DOHH2 (cell line): ENCODE data around the gene SLC28A1.

ENCODE experiments used
- H3F3A ChIP-seq: fragments of 200-600 bp; sonication (generic), shearing (Covaris generic); 2 replicates; pipeline ENCODE4 v1.6.0; 2016; ENCODE audit warnings: antibody characterized with exemption, mild to moderate bottlenecking; ENCODE audit not compliant: control insufficient read depth, insufficient read depth
- H3K27ac ChIP-seq: fragments of 200-600 bp; sonication (generic); 2 replicates; pipeline ENCODE4 v1.5.1; 2014; ENCODE audit warnings: low read depth, mild to moderate bottlenecking, low read length, moderate library complexity
- H3K27me3 ChIP-seq: fragments of 200-600 bp; sonication (generic); 2 replicates; pipeline ENCODE4 v1.6.1; 2014; ENCODE audit warnings: mild to moderate bottlenecking, low read length, mixed read lengths; ENCODE audit not compliant: control insufficient read depth
- H3K36me3 ChIP-seq: fragments of 200-600 bp; sonication (generic); 2 replicates; pipeline ENCODE4 v1.6.1; 2014; ENCODE audit warnings: mild to moderate bottlenecking, low read length, moderate library complexity, mixed read lengths; ENCODE audit not compliant: control insufficient read depth
- H3K4me1 ChIP-seq: fragments of 200-600 bp; sonication (generic); 2 replicates; pipeline ENCODE4 v1.6.1; 2014; ENCODE audit warnings: mild to moderate bottlenecking, low read length, mixed read lengths; ENCODE audit not compliant: control insufficient read depth
- H3K4me2 ChIP-seq: fragments of 200-600 bp; sonication (generic); 2 replicates; pipeline ENCODE4 v1.6.0; 2014; ENCODE audit warnings: mild to moderate bottlenecking, low read length, moderate library complexity
- H3K4me3 ChIP-seq: fragments of 200-600 bp; sonication (generic); 2 replicates; pipeline ENCODE4 v1.5.1; 2014; ENCODE audit warnings: mild to moderate bottlenecking, low read length, mixed read lengths
- H3K79me2 ChIP-seq: fragments of 200-600 bp; sonication (generic); 2 replicates; pipeline ENCODE4 v1.6.1; 2014; ENCODE audit warnings: mild to moderate bottlenecking, low read length, mixed read lengths; ENCODE audit not compliant: control insufficient read depth
- H3K9me2 ChIP-seq: fragments of 200-600 bp; sonication (generic); replicated peaks from 2 replicates; pipeline ENCODE4 v1.6.1; 2014; ENCODE audit warnings: mild to moderate bottlenecking, low read length, mixed read lengths; ENCODE audit not compliant: control insufficient read depth
- H3K9me3 ChIP-seq: fragments of 200-600 bp; sonication (generic); 2 replicates; pipeline ENCODE4 v1.6.1; 2014; ENCODE audit warnings: antibody characterized with exemption, low read length, mixed read lengths; ENCODE audit not compliant: control insufficient read depth, insufficient read depth
- H4K20me1 ChIP-seq: fragments of 200-600 bp; sonication (generic); 2 replicates; pipeline ENCODE4 v1.6.0; 2014; ENCODE audit warnings: low read depth, mild to moderate bottlenecking, antibody characterized with exemption, low read length, moderate library complexity; ENCODE audit not compliant: control insufficient read depth, insufficient read depth
- EZH2phosphoT487 ChIP-seq: fragments of 200-600 bp; sonication (generic); IDR thresholded peaks from 2 replicates; pipeline ENCODE4 v1.6.1; 2017; ENCODE audit warnings: borderline replicate concordance, mild to moderate bottlenecking, antibody characterized with exemption, low read length, moderate library complexity, mixed read lengths
- TF ChIP-seq, protein P1 (sequence below): fragments of 200-600 bp; sonication (generic); IDR thresholded peaks from one replicate; pipeline ENCODE4 v1.5.1; 2014; ENCODE audit warnings: antibody characterized with exemption, mild to moderate bottlenecking, low read depth, low read length; ENCODE audit not compliant: poor library complexity, severe bottlenecking

Gene SLC28A1

DNA sequence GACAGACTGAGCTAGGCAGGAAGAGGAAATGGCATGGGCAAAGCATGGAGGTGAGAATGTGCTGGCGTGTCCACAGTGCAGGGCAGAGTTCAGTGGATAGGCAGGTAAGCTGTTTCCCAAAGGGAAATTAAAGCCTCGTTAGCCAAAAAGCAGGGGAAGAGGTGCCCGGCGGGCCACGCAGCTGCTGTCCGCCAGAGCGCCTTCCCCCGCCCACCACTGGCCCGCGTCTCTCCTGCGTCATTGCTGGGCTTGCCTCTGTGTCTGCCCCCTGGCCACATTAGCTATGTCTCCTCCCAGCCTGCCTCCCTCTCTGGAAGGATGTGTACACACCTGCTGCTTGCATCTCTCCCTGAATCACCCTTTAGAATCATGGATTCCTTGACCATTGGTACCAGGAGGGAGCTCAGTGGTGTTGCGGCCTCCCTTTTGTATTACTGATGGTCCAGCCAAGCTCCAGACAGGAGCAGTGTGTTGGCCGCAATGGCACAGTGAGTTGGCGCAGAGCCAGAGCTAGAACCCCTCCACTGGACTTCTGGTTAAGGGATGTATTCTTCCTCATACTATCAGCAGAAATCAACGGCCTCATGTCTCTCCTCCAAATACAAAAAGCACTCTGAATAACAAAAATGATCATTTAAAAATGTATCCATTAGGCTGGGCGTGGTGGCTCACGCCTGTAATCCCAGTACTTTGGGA, 26.6 kb downstream of the SLC28A1 start:
- Histone ChIP-seq H3K27me3 (peaks cover 8% of the 10 kb centered on the region), H3K9me2 (no peaks in the 10 kb centered on the region), H3K4me1 (peaks cover 11% of the 10 kb centered on the region), H3F3A (no peaks in the 10 kb centered on the region), H3K4me2 (no peak overlapping the region), H3K79me2 (no peaks in the 10 kb centered on the region), H3K9me3 (no peaks in the 10 kb centered on the region), H3K27ac (no peak overlapping the region), H4K20me1 (no peaks in the 10 kb centered on the region), H3K4me3 (no peak overlapping the region), H3K36me3 (no peaks in the 10 kb centered on the region)
- TF ChIP-seq, protein P1, sequence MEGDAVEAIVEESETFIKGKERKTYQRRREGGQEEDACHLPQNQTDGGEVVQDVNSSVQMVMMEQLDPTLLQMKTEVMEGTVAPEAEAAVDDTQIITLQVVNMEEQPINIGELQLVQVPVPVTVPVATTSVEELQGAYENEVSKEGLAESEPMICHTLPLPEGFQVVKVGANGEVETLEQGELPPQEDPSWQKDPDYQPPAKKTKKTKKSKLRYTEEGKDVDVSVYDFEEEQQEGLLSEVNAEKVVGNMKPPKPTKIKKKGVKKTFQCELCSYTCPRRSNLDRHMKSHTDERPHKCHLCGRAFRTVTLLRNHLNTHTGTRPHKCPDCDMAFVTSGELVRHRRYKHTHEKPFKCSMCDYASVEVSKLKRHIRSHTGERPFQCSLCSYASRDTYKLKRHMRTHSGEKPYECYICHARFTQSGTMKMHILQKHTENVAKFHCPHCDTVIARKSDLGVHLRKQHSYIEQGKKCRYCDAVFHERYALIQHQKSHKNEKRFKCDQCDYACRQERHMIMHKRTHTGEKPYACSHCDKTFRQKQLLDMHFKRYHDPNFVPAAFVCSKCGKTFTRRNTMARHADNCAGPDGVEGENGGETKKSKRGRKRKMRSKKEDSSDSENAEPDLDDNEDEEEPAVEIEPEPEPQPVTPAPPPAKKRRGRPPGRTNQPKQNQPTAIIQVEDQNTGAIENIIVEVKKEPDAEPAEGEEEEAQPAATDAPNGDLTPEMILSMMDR: no peak
- no peak for TF ChIP-seq EZH2phosphoT487

DNA sequence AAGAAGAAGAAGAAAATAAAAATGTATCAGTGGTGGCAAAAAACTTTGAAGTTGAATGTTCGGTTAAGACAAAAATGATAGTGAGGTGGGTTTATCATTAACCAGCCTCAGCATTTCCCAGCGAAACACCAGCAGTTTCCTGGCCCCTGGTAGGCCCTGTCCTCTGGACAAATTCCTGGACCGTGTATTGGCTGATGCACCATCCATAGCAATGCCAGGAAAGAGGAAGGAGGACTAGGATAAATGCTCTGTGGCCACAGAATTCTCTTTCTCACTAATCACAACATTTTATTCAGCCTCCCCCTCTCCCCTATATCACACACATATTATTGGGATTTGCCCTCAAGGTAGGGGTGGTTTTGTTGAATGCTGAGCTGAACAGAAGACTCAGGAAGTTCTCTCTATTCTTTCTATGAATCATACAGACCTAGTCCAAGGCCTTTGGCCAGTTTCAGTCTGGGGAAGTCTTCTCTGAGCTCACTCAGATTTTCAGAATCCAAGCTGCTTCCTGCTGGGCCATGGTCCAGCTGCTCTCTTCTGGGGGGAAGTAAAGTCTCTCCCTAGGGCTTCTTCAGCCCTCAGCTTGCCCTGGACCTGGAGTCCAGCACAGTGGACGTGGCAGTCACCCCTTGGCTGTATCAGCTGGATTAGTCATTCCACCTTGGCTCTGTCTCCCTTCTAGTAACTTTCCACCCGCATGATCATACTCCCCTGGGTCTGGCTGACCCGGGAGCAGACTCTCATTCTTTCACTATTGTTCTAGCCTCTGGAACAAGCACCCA, 27.6 kb downstream of the SLC28A1 start:
- H3F3A ChIP-seq: no peaks in the 10 kb centered on the region
- H4K20me1 ChIP-seq: no peaks in the 10 kb centered on the region
- peaks cover 11% of the 10 kb centered on the region for H3K4me1 ChIP-seq
- no peak overlapping the region for H3K4me2 ChIP-seq
- TF ChIP-seq, protein P1: no peak
- no peak for TF ChIP-seq EZH2phosphoT487
- no peak overlapping the region for H3K27ac ChIP-seq
- H3K36me3 ChIP-seq: no peaks in the 10 kb centered on the region
- H3K4me3 ChIP-seq: no peak overlapping the region
- no peaks in the 10 kb centered on the region for H3K79me2 ChIP-seq
- no peaks in the 10 kb centered on the region for H3K9me2 ChIP-seq
- H3K27me3 ChIP-seq: peaks cover 8% of the 10 kb centered on the region
- H3K9me3 ChIP-seq: no peaks in the 10 kb centered on the region

DNA sequence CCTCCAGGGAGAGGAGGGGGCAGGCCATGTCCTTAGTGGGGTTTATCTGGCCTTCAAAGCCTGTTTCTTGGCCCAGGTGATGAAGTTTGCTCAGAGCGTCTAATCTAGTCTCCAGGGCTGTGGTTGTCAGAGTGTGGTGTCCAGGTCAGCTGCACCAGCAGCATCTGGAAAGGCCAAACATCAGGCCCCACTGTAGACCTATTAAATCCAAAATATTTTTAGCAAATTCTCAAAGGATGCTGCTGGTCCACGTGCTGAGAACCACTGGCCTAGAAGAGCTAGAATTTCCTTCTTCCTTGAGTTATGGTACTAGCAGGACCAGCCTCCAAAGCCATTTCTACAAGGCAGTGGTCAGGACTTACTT, 28.9 kb downstream of the SLC28A1 start:
- H3K27ac ChIP-seq: no peak overlapping the region
- no peaks in the 10 kb centered on the region for H3K9me2 ChIP-seq
- H3K9me3 ChIP-seq: no peaks in the 10 kb centered on the region
- TF ChIP-seq EZH2phosphoT487: no peak
- TF ChIP-seq, protein P1: no peak
- H3K79me2 ChIP-seq: no peaks in the 10 kb centered on the region
- no peaks in the 10 kb centered on the region for H3F3A ChIP-seq
- H3K4me1 ChIP-seq: peaks cover 11% of the 10 kb centered on the region
- H4K20me1 ChIP-seq: no peaks in the 10 kb centered on the region
- peaks cover 8% of the 10 kb centered on the region for H3K27me3 ChIP-seq
- H3K36me3 ChIP-seq: no peaks in the 10 kb centered on the region
- H3K4me3 ChIP-seq: no peak overlapping the region
- H3K4me2 ChIP-seq: no peak overlapping the region
